Gastroesophageal sphincter (tissue), 4 donors: ENCODE data around the gene PPP1R27. TPM values are rescaled to one million over a fixed set of nuclear protein-coding genes. Genes with fewer than 3 reads are reported as not detected.

Experiments used
- ATAC-seq: fragments of 150-250 bp; one replicate; pipeline ENCODE4 v1.9.1; 2016; ENCODE audit warnings: mild to moderate bottlenecking, moderate library complexity
- H3K27ac ChIP-seq, 4 donors: fragments of 200-600 bp; sonication (generic) in 3 of 4; 1 replicate in 3 of 4; 2 replicates in 1 of 4; pipeline ENCODE4 v1.5.1; 2016 to 2019
- H3K27me3 ChIP-seq: fragments of 200-600 bp; sonication (generic); one replicate; pipeline ENCODE4 v1.5.1; 2019
- H3K36me3 ChIP-seq, 2 donors: fragments of 200-600 bp; sonication (generic); one replicate each; pipeline ENCODE4 v1.5.1; 2019; ENCODE audit warnings: control low read depth in 1 of 2
- H3K4me1 ChIP-seq, 3 donors: fragments of 200-600 bp; sonication (generic); 1 replicate in 2 of 3; 2 replicates in 1 of 3; pipeline ENCODE4 v1.5.1; 2016 to 2019; ENCODE audit warnings: control low read depth in 2 of 3
- H3K4me3 ChIP-seq, 2 donors: fragments of 200-600 bp; sonication (generic); one replicate each; pipeline ENCODE4 v1.5.1; 2019; ENCODE audit warnings: mild to moderate bottlenecking in 1 of 2, moderate library complexity in 1 of 2
- H3K9me3 ChIP-seq, 3 donors: fragments of 200-600 bp; sonication (generic); one replicate each; pipeline ENCODE4 v1.5.1; 2017 to 2019; ENCODE audit warnings: control low read depth in 2 of 3
- EP300 ChIP-seq: sonication (generic); formaldehyde crosslinking; IDR thresholded peaks from one replicate; pipeline ENCODE4 v1.6.1; 2017; ENCODE audit warnings: antibody characterized with exemption, mild to moderate bottlenecking
- POLR2A ChIP-seq, 2 donors: fragments of 450-650 bp; IDR thresholded peaks; one replicate each; pipeline ENCODE4 v1.6.1; 2017; ENCODE audit warnings: antibody characterized with exemption in 2 of 2, mild to moderate bottlenecking in 2 of 2, moderate library complexity in 1 of 2
- POLR2AphosphoS5 ChIP-seq: sonication (generic); formaldehyde crosslinking; IDR thresholded peaks from one replicate; pipeline ENCODE4 v1.6.1; 2017; ENCODE audit warnings: antibody characterized with exemption
- WGBS, 2 donors: methylation state at CpG; one replicate each; pipeline ENCODE4 v1.1.5; 2018; ENCODE audit warnings: low coverage in 1 of 2; 5-methylcytosine and 5-hydroxymethylcytosine counted together
- total RNA-seq, 4 donors: library from RNA; depleted of rRNA; stranded (reverse); fragments of >200 nt; gene quantifications; one replicate each; pipeline ENCODE4 v1.1.0, GENCODE V29; 2016
- TF ChIP-seq, protein P1 (sequence below), 4 experiments: fragments of 200-600 bp in 2 of 4; fragments of 450-650 bp in 2 of 4; sonication (generic) in 1 of 4; IDR thresholded peaks; one replicate each; pipeline ENCODE4 v1.5.1; 2017 to 2019; ENCODE audit warnings: antibody characterized with exemption in 4 of 4, mild to moderate bottlenecking in 2 of 4, moderate library complexity in 2 of 4

Gene PPP1R27
- total RNA-seq, 4 donors from 2014 or later, result not detected

DNA sequence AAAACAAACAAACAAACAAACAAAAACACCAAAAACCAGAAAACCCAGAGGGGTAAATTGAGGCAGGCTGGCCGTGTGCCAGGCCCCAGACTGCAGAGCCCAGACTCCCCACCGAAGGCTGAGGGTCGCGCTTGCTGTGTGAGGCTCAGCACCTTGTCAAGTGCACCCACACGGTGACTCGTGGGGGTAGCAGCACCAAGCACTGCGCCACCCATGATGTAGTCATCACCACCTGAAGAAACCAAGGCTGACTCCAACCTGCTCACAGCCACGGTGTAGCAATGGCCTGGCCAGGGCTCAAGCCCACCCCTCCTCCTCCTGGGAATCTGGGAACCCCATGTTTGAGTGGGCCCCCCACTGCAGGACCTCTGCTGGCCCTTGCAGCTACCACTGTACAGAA, 13.7 kb downstream of the PPP1R27 start:
- peaks cover 35% of the 10 kb centered on the region for H3K27me3 ChIP-seq
- peaks cover 0 to 34% (median 11%) of the 10 kb centered on the region in 3 donors for H3K4me1 ChIP-seq
- ATAC-seq, result no peak
- TF ChIP-seq POLR2A (IDR thresholded peaks at IDR 0.05) (no peak), POLR2AphosphoS5 (no peak), EP300 (no peak)
- TF ChIP-seq, protein P1, sequence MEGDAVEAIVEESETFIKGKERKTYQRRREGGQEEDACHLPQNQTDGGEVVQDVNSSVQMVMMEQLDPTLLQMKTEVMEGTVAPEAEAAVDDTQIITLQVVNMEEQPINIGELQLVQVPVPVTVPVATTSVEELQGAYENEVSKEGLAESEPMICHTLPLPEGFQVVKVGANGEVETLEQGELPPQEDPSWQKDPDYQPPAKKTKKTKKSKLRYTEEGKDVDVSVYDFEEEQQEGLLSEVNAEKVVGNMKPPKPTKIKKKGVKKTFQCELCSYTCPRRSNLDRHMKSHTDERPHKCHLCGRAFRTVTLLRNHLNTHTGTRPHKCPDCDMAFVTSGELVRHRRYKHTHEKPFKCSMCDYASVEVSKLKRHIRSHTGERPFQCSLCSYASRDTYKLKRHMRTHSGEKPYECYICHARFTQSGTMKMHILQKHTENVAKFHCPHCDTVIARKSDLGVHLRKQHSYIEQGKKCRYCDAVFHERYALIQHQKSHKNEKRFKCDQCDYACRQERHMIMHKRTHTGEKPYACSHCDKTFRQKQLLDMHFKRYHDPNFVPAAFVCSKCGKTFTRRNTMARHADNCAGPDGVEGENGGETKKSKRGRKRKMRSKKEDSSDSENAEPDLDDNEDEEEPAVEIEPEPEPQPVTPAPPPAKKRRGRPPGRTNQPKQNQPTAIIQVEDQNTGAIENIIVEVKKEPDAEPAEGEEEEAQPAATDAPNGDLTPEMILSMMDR (IDR thresholded peaks at IDR 0.05), result no peak
- H3K9me3 ChIP-seq, result no peaks in the 10 kb centered on the region
- H3K27ac ChIP-seq, result peak overlapping the region in 3 of 4 donors; percentile 76 to 86 (median 79)
- H3K4me3 ChIP-seq, result no peak overlapping the region
- peaks cover 0 to 28% of the 10 kb centered on the region in 2 donors for H3K36me3 ChIP-seq
- WGBS, 2 donors, result 86% methylated on average over 4 of the region's 8 CpGs; no CpG with 5 or more reads in 1 of the 2 donors

DNA sequence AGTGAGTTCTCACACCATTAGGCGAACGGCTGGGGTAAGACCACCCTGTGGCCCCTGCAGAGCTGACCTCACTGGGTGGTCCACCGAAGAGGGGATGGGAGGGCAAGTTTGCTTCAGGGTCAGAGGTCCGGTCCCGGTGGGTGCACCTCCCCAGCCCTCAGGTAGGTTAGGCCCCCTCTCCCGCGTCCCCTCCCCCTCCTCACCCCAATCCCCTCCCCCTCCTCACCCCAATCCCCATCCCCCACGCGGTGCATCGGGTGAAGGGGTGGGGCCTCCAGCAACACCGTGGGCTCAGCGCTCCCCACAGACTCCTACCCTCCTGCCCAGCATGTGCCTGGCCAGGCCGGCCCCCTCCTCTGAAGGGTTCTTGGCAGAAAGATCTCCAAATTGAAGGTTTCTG, 15.1 kb downstream of the PPP1R27 start:
- WGBS, 2 donors, result no CpG with 5 or more reads among the region's 13 CpGs
- peaks cover 0 to 27% of the 10 kb centered on the region in 2 donors for H3K36me3 ChIP-seq
- H3K27me3 ChIP-seq, result peaks cover 49% of the 10 kb centered on the region
- TF ChIP-seq, protein P1 (IDR thresholded peaks at IDR 0.05), result no peak
- TF ChIP-seq POLR2A (IDR thresholded peaks at IDR 0.05) (no peak), EP300 (no peak), POLR2AphosphoS5 (no peak)
- peaks cover 0 to 24% (median 11%) of the 10 kb centered on the region in 3 donors for H3K4me1 ChIP-seq
- no peaks in the 10 kb centered on the region for H3K9me3 ChIP-seq
- no peak overlapping the region for H3K27ac ChIP-seq
- ATAC-seq, result no peak
- H3K4me3 ChIP-seq, result no peak overlapping the region

DNA sequence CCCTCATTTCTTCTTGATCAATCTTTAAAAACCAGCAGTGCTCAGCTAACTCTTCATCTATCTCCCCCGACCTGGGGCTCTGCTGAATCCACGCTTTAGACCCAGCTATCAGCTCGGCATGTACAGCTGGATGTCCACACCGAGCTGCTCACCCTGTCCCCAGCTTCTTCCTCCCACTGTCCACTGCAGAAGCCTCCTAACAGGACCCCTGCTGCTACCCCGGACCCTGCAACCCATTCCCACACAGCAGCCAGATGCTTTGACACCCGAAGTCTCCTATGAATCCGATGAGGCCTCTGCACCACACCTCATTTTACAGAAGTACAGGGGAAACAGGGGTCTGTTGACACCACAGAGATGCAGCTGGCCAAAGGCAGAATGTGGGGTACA, 17.1 kb downstream of the PPP1R27 start:
- 25 to 28% methylated on average over 6 to 7 of the region's 7 CpGs for WGBS, 2 donors

DNA sequence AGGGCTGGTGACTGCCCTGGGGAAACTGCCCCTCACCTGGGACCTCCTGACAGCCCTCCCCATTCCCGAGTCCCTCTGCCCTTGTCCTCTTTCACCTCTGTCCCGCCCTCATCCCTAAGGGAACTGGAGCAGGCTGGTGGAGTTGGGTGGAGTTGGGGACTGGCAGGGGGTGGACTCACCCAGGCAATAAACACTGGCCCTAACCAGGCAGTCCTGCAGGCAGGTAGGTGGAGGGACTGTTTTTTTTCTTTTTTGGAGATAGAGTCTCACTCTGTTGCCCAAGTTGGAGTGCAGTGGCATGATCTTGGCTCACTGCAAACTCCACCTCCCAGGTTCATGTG, 19.2 kb downstream of the PPP1R27 start:
- ATAC-seq, result no peak

More for the DNA sequence above, 17.1 kb downstream of the PPP1R27 start:
- H3K36me3 ChIP-seq, result peaks cover 0 to 8% of the 10 kb centered on the region in 2 donors
- no peak overlapping the region for H3K4me3 ChIP-seq
- no peaks in the 10 kb centered on the region for H3K9me3 ChIP-seq
- TF ChIP-seq, protein P1 (IDR thresholded peaks at IDR 0.05), result no peak
- TF ChIP-seq EP300 (no peak), POLR2A (IDR thresholded peaks at IDR 0.05) (no peak), POLR2AphosphoS5 (no peak)
- no peak for ATAC-seq
- H3K4me1 ChIP-seq, result peaks cover 0 to 18% (median 11%) of the 10 kb centered on the region in 3 donors
- peaks cover 67% of the 10 kb centered on the region for H3K27me3 ChIP-seq
- H3K27ac ChIP-seq, result no peak overlapping the region

More for the DNA sequence above, 19.2 kb downstream of the PPP1R27 start:
- Histone ChIP-seq H3K4me3 (no peak overlapping the region), H3K4me1 (no peaks in the 10 kb centered on the region), H3K9me3 (no peaks in the 10 kb centered on the region), H3K36me3 (no peaks in the 10 kb centered on the region), H3K27me3 (peaks cover 88% of the 10 kb centered on the region), H3K27ac (no peak overlapping the region)
- 39 to 52% methylated on average over 2 of the region's 2 CpGs for WGBS, 2 donors
- TF ChIP-seq, protein P1 (IDR thresholded peaks at IDR 0.05), result no peak
- TF ChIP-seq POLR2AphosphoS5 (no peak), EP300 (no peak), POLR2A (IDR thresholded peaks at IDR 0.05) (no peak)
